ENCODE measurements around the gene SNAP91.

- TF ChIP-seq POLR2AphosphoS5 (IDR thresholded peaks at IDR 0.05; ENCODE audit: borderline replicate concordance, low read depth, low read length) (no peak), EZH2 (IDR thresholded peaks at IDR 0.05) (no peak)
Observed at GRCh38 chr6:83741089-83741488, 32.2 kb upstream of the SNAP91 start.
